Colonic mucosa (tissue), 4 donors: ENCODE data around the gene TMEM101. TPM values are rescaled to one million over a fixed set of nuclear protein-coding genes. Genes with fewer than 3 reads are reported as not detected.
"Not testable (repeated sequence)": the region's sequence is repeated elsewhere in the genome, so short reads cannot be mapped to it uniquely, and the experiment has no call there.

ENCODE experiments used
- DNase-seq: peaks from one replicate; pipeline ENCODE4 v3.0.0-alpha.2; 2020
- H3K27ac ChIP-seq: fragments of 200-600 bp; one replicate; pipeline ENCODE4 v1.8.0; 2021
- H3K27me3 ChIP-seq: fragments of 200-600 bp; one replicate; pipeline ENCODE4 v1.8.0; 2021
- H3K36me3 ChIP-seq: fragments of 200-600 bp; one replicate; pipeline ENCODE4 v1.8.0; 2021
- H3K4me1 ChIP-seq: fragments of 200-600 bp; one replicate; pipeline ENCODE4 v1.8.0; 2021; ENCODE audit warnings: mild to moderate bottlenecking
- H3K4me3 ChIP-seq: fragments of 200-600 bp; one replicate; pipeline ENCODE4 v1.8.0; 2021
- H3K9ac ChIP-seq, 2 donors: one replicate each; pipeline ENCODE4 v1.7.0; 2013; ENCODE audit warnings: control low read depth in 2 of 2, low read depth in 2 of 2, low read length in 2 of 2
- H3K9me3 ChIP-seq: fragments of 200-600 bp; one replicate; pipeline ENCODE4 v1.8.0; 2021
- intact Hi-C: fragments of 100-400 bp; cut with DNase I; formaldehyde crosslinking; loops from one replicate; pipeline ENCODE4 v1.14.1; 2022
- total RNA-seq, 2 donors: library from RNA; stranded (reverse); fragmentation: NEBNext Ultra II Directional in 1 of 2; extraction: Animal tissue kit (Norgen Biotek cat#: 25700) in 1 of 2; gene quantifications; one replicate each; pipeline ENCODE4 v1.2.1, GENCODE V29; 2021
- TF ChIP-seq, protein P1 (sequence below): fragments of 200-600 bp; IDR thresholded peaks from one replicate; pipeline ENCODE4 v1.8.0; 2022; ENCODE audit warnings: antibody characterized with exemption, mild to moderate bottlenecking
- donor health status: healthy.
- donor health status: DM: no; HTN: no; CAD: no.
- donor health status: DM: no; HTN: no; CAD: no.

Gene TMEM101
- total RNA-seq, 2 donors from 2014 or later, result 26.8 to 33.7 TPM

- Histone ChIP-seq H3K4me1 (no peaks in the 10 kb centered on the region), H3K9me3 (no peaks in the 10 kb centered on the region), H3K27ac (no peak overlapping the region), H3K27me3 (no peaks in the 10 kb centered on the region), H3K9ac (no peak overlapping the region), H3K36me3 (no peaks in the 10 kb centered on the region), H3K4me3 (no peak overlapping the region)
- intact Hi-C loops, result no loop called here
- DNase-seq, result no peak
- TF ChIP-seq, protein P1, sequence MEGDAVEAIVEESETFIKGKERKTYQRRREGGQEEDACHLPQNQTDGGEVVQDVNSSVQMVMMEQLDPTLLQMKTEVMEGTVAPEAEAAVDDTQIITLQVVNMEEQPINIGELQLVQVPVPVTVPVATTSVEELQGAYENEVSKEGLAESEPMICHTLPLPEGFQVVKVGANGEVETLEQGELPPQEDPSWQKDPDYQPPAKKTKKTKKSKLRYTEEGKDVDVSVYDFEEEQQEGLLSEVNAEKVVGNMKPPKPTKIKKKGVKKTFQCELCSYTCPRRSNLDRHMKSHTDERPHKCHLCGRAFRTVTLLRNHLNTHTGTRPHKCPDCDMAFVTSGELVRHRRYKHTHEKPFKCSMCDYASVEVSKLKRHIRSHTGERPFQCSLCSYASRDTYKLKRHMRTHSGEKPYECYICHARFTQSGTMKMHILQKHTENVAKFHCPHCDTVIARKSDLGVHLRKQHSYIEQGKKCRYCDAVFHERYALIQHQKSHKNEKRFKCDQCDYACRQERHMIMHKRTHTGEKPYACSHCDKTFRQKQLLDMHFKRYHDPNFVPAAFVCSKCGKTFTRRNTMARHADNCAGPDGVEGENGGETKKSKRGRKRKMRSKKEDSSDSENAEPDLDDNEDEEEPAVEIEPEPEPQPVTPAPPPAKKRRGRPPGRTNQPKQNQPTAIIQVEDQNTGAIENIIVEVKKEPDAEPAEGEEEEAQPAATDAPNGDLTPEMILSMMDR, result no peak
These were observed 40.1 kb downstream of the TMEM101 start for GRCh38 chr17:43974382-43975266.

GRCh38 chr17:43972444-43973212 lies 42.1 kb downstream of the TMEM101 start:
- H3K9me3 ChIP-seq, H3K9ac ChIP-seq, H3K27ac ChIP-seq, H3K27me3 ChIP-seq, DNase-seq, H3K4me3 ChIP-seq, H3K4me1 ChIP-seq, H3K36me3 ChIP-seq, intact Hi-C loops: not testable (repeated sequence)

DNA sequence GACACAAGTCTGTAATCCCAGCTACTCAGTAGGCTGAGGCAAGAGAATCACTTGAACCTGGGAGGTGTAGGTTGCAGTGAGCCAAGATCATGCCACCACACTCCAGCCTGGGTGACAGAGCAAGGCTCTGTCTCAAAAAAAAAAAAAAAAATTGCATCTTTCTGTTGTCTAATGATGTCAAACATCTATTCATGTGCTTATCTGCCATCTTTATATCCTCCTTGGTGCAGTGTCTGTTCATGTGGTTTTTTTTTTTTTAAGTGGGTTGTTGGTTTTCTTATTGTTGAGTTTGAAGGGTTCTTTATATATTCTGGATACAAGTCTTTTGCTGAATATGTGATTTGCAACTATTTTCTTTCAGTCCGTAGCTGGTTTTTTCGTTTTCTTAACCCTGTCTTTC lies 43.3 kb downstream of the TMEM101 start:
- DNase-seq, H3K4me1 ChIP-seq, H3K9me3 ChIP-seq, H3K4me3 ChIP-seq, intact Hi-C loops, H3K27me3 ChIP-seq, H3K27ac ChIP-seq, H3K9ac ChIP-seq, H3K36me3 ChIP-seq: not testable (repeated sequence)

GRCh38 chr17:43970366-43970765 lies 44.4 kb downstream of the TMEM101 start:
- H3K27me3 ChIP-seq, result no peaks in the 10 kb centered on the region
- intact Hi-C loops, result no loop called here
- DNase-seq, result no peak
- H3K4me1 ChIP-seq, result no peaks in the 10 kb centered on the region
- H3K27ac ChIP-seq, result no peak overlapping the region
- TF ChIP-seq, protein P1, result no peak
- H3K9me3 ChIP-seq, result no peaks in the 10 kb centered on the region
- H3K36me3 ChIP-seq, result no peaks in the 10 kb centered on the region
- H3K9ac ChIP-seq, result no peak overlapping the region
- no peak overlapping the region for H3K4me3 ChIP-seq

DNA sequence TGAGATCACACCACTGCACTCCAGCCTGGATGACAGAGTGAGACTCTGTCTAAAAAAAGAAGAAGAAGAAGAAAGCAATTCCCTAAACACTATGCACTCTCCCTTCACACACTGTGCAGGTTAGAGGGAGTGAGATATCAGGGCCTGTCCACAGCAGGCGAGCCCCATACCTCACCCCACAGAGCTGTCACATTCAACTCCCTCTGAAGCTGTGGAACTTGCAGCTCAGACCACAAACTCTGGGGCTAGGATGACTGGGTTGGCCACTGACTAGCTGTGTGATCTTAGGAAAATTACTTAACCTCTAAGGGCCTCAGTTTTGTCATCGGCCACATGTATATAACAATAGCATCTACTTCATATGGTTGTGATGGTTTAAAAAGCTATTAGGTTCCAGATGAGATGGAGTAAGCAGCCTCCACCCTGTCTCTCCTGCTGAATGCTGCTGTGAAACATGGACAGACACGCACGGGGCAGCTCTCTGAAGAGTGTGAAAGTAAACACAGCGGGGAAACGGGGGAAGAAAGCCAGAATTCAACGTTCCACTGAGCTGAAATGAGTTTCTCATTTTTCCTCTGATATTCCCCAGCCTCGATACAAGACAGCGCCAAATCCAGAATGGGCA lies 47.4 kb downstream of the TMEM101 start:
- H3K9me3 ChIP-seq, result no peaks in the 10 kb centered on the region
- H3K4me3 ChIP-seq, result no peak overlapping the region
- intact Hi-C loops, result no loop called here
- no peak overlapping the region for H3K27ac ChIP-seq
- no peaks in the 10 kb centered on the region for H3K4me1 ChIP-seq
- TF ChIP-seq, protein P1, result no peak
- no peak for DNase-seq
- H3K36me3 ChIP-seq, result no peaks in the 10 kb centered on the region
- no peaks in the 10 kb centered on the region for H3K27me3 ChIP-seq
- no peak overlapping the region for H3K9ac ChIP-seq

DNA sequence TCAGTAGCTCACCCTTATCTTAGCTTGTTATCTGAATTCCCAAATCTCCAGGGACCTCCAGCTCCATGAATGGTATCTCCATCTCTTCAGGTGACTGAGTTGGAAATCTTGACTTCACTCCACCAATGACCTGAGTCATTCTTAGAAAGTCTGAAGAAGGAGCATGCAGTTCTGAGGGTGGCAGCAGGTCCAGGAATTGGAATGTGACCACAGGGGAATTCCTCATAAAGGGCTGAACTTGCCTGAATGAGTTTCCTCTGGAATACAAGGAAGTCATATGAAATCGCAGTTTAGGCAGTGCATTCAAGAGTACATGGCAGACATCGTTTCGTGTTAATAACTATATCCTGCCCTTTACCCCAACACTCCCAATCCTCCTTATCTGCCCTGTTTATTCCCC lies 48.5 kb downstream of the TMEM101 start:
- Histone ChIP-seq H3K4me1 (no peaks in the 10 kb centered on the region), H3K9me3 (no peaks in the 10 kb centered on the region)

More for the DNA sequence above, 48.5 kb downstream of the TMEM101 start:
- TF ChIP-seq, protein P1, result no peak
- no peak overlapping the region for H3K4me3 ChIP-seq
- intact Hi-C loops, result no loop called here
- no peaks in the 10 kb centered on the region for H3K27me3 ChIP-seq
- DNase-seq, result no peak
- H3K27ac ChIP-seq, result no peak overlapping the region
- H3K9ac ChIP-seq, result no peak overlapping the region
- H3K36me3 ChIP-seq, result no peaks in the 10 kb centered on the region
